Astrocyte (in vitro differentiated cells and primary cell): ENCODE results near the gene RANBP1. TPM values are rescaled to one million over a fixed set of nuclear protein-coding genes. Genes with fewer than 3 reads are reported as not detected.

Experiments
- DNase-seq: peaks from one replicate; pipeline ENCODE4 v3.0.0-alpha.2; 2010; ENCODE audit warnings: low read depth
- FAIRE-seq: peaks from 2 replicates; lab custom pipeline; 2011; peaks lifted over from hg19 to GRCh38; lab: Jason Lieb, UNC
- H2AFZ ChIP-seq: 2 replicates; pipeline ENCODE4 v1.6.0; 2012; ENCODE audit warnings: low read depth, low read length, inconsistent platforms
- H3K27ac ChIP-seq: 2 replicates; pipeline ENCODE4 v1.5.1; 2011; ENCODE audit warnings: low read depth, low read length, inconsistent platforms
- H3K27me3 ChIP-seq: 2 replicates; pipeline ENCODE4 v1.6.0; 2011; ENCODE audit warnings: low read length, inconsistent platforms; ENCODE audit not compliant: insufficient read depth
- H3K36me3 ChIP-seq: 2 replicates; pipeline ENCODE4 v1.5.1; 2011; ENCODE audit warnings: low read length, inconsistent platforms; ENCODE audit not compliant: insufficient read depth
- H3K4me1 ChIP-seq: 2 replicates; pipeline ENCODE4 v1.5.1; 2011; ENCODE audit warnings: low read length, inconsistent platforms; ENCODE audit not compliant: insufficient read depth
- H3K4me2 ChIP-seq: 2 replicates; pipeline ENCODE4 v1.6.0; 2012; ENCODE audit warnings: low read length, inconsistent platforms
- H3K4me3 ChIP-seq: 2 replicates; pipeline ENCODE4 v1.5.1; 2011; ENCODE audit warnings: low read depth, mild to moderate bottlenecking, low read length, inconsistent platforms; ENCODE audit not compliant: insufficient read depth
- H3K79me2 ChIP-seq: 2 replicates; pipeline ENCODE4 v1.6.0; 2012; ENCODE audit warnings: mild to moderate bottlenecking, low read length, inconsistent platforms; ENCODE audit not compliant: insufficient read depth
- H3K9ac ChIP-seq: 2 replicates; pipeline ENCODE4 v1.6.0; 2012; ENCODE audit warnings: mild to moderate bottlenecking, low read length, inconsistent platforms
- H3K9me3 ChIP-seq: 2 replicates; pipeline ENCODE4 v1.5.1; 2012; ENCODE audit warnings: low read depth, mild to moderate bottlenecking, low read length, inconsistent platforms; ENCODE audit not compliant: insufficient read depth
- H4K20me1 ChIP-seq: 2 replicates; pipeline ENCODE4 v1.6.0; 2012; ENCODE audit warnings: low read length, inconsistent platforms; ENCODE audit not compliant: insufficient read depth
- H3K27ac Mint-ChIP-seq: one replicate; pipeline ENCODE4 v1.8.0; 2021; ENCODE audit warnings: mild to moderate bottlenecking, mixed read lengths; ENCODE audit not compliant: unreplicated experiment
- H3K27me3 Mint-ChIP-seq: one replicate; pipeline ENCODE4 v1.8.0; 2021; ENCODE audit warnings: low read depth, mixed read lengths; ENCODE audit not compliant: unreplicated experiment
- H3K36me3 Mint-ChIP-seq: one replicate; pipeline ENCODE4 v1.8.0; 2021; ENCODE audit warnings: low read depth, mixed read lengths; ENCODE audit not compliant: unreplicated experiment
- H3K4me1 Mint-ChIP-seq: one replicate; pipeline ENCODE4 v1.8.0; 2021; ENCODE audit warnings: low read depth, mixed read lengths; ENCODE audit not compliant: unreplicated experiment
- H3K4me3 Mint-ChIP-seq: one replicate; pipeline ENCODE4 v1.8.0; 2021; ENCODE audit warnings: mild to moderate bottlenecking, moderate library complexity, mixed read lengths; ENCODE audit not compliant: unreplicated experiment
- H3K9me3 Mint-ChIP-seq: one replicate; pipeline ENCODE4 v1.8.0; 2021; ENCODE audit warnings: mild to moderate bottlenecking, mixed read lengths; ENCODE audit not compliant: unreplicated experiment
- CTCF ChIP-seq: IDR thresholded peaks from 2 replicates; pipeline ENCODE4 v1.5.1; 2011; ENCODE audit warnings: low read depth, mild to moderate bottlenecking, inconsistent platforms, low read length, moderate library complexity; ENCODE audit not compliant: insufficient read depth
- EZH2 ChIP-seq: IDR thresholded peaks from 2 replicates; pipeline ENCODE4 v1.6.1; 2012; ENCODE audit warnings: mild to moderate bottlenecking, low read length, inconsistent platforms; ENCODE audit not compliant: insufficient read depth
- total RNA-seq: library from RNA; stranded (reverse); gene quantifications from 2 replicates; pipeline ENCODE4 v1.2.1, GENCODE V29; 2021

Gene RANBP1
- total RNA-seq, 1 donor from 2014 or later = 164 TPM

- no peaks in the 10 kb centered on the region for H3K36me3 Mint-ChIP-seq
- no peaks in the 10 kb centered on the region for H4K20me1 ChIP-seq
- H3K4me2 ChIP-seq = peak overlapping the region; percentile 84
- no peak overlapping the region for H3K4me3 Mint-ChIP-seq
- peaks cover 11% of the 10 kb centered on the region for H3K27me3 Mint-ChIP-seq
- peaks cover 4% of the 10 kb centered on the region for H3K27me3 ChIP-seq
- H3K27ac ChIP-seq = no peak overlapping the region
- H3K9me3 ChIP-seq = no peaks in the 10 kb centered on the region
- FAIRE-seq (no peak), DNase-seq (peak; percentile 55)
- H3K79me2 ChIP-seq = no peaks in the 10 kb centered on the region
- H3K9me3 Mint-ChIP-seq = no peaks in the 10 kb centered on the region
- H3K4me1 Mint-ChIP-seq = no peaks in the 10 kb centered on the region
- TF ChIP-seq CTCF (no peak), EZH2 (no peak)
- H3K27ac Mint-ChIP-seq = no peak overlapping the region
- no peaks in the 10 kb centered on the region for H3K36me3 ChIP-seq
- H3K4me1 ChIP-seq = no peaks in the 10 kb centered on the region
- H2AFZ ChIP-seq = no peak overlapping the region
- H3K4me3 ChIP-seq = peak overlapping the region; percentile 39
- H3K9ac ChIP-seq = peak overlapping the region; percentile 57
Observed at GRCh38 chr22:20155330-20156041, 39.6 kb downstream of the RANBP1 start.

GRCh38 chr22:20156042-20156389 lies 40.1 kb downstream of the RANBP1 start:
- FAIRE-seq (no peak), DNase-seq (no peak)
- H3K4me2 ChIP-seq = no peak overlapping the region
- TF ChIP-seq CTCF (no peak), EZH2 (no peak)
- no peak overlapping the region for H3K9ac ChIP-seq
- peaks cover 4% of the 10 kb centered on the region for H3K27me3 ChIP-seq
- H3K4me3 Mint-ChIP-seq = no peak overlapping the region
- no peaks in the 10 kb centered on the region for H4K20me1 ChIP-seq
- no peak overlapping the region for H2AFZ ChIP-seq
- H3K27ac Mint-ChIP-seq = no peak overlapping the region
- no peaks in the 10 kb centered on the region for H3K9me3 ChIP-seq
- no peaks in the 10 kb centered on the region for H3K4me1 Mint-ChIP-seq
- H3K79me2 ChIP-seq = no peaks in the 10 kb centered on the region
- H3K4me1 ChIP-seq = no peaks in the 10 kb centered on the region
- H3K36me3 ChIP-seq = no peaks in the 10 kb centered on the region
- peaks cover 13% of the 10 kb centered on the region for H3K27me3 Mint-ChIP-seq
- no peaks in the 10 kb centered on the region for H3K36me3 Mint-ChIP-seq
- H3K27ac ChIP-seq = no peak overlapping the region
- H3K4me3 ChIP-seq = no peak overlapping the region
- H3K9me3 Mint-ChIP-seq = no peaks in the 10 kb centered on the region

- no peak overlapping the region for H3K9ac ChIP-seq
- H3K9me3 ChIP-seq = no peaks in the 10 kb centered on the region
- H3K4me3 Mint-ChIP-seq = no peak overlapping the region
- H3K27ac Mint-ChIP-seq = no peak overlapping the region
- H2AFZ ChIP-seq = no peak overlapping the region
- no peaks in the 10 kb centered on the region for H3K36me3 Mint-ChIP-seq
- TF ChIP-seq EZH2 = no peak
- TF ChIP-seq CTCF = peak; percentile 77
- no peaks in the 10 kb centered on the region for H3K36me3 ChIP-seq
- H3K4me2 ChIP-seq = no peak overlapping the region
- H3K27me3 ChIP-seq = peaks cover 6% of the 10 kb centered on the region
- no peaks in the 10 kb centered on the region for H4K20me1 ChIP-seq
- peak; percentile 42 for DNase-seq
- no peaks in the 10 kb centered on the region for H3K79me2 ChIP-seq
- peaks cover 13% of the 10 kb centered on the region for H3K27me3 Mint-ChIP-seq
- no peak overlapping the region for H3K4me3 ChIP-seq
- no peaks in the 10 kb centered on the region for H3K9me3 Mint-ChIP-seq
- H3K4me1 Mint-ChIP-seq = no peaks in the 10 kb centered on the region
- FAIRE-seq = no peak
- H3K27ac ChIP-seq = no peak overlapping the region
- no peaks in the 10 kb centered on the region for H3K4me1 ChIP-seq
Observed at GRCh38 chr22:20156611-20157429, 40.9 kb downstream of the RANBP1 start.
